ENCODE measurements around the gene SYNE2.

DNA sequence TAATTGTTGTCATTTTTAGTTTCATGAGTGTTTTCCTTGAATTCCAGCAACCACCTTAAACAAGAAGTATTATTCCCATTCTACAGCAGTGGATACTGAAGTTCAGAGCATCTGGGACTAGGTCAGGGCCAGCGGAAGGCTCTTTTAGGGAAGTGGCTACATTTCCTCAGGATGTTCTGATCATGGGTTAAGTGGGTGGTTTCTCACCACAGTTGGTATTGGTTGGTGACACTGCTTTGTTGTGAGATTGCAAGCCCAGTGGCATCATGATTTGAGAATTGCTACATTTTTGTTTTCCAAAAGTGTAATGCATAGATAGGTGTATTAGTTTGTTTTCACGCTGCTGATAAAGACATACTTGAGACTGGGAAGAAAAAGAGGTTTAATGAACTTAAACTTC lies 47.1 kb downstream of the SYNE2 start:
- TF ChIP-seq CTCF (IDR thresholded peaks at IDR 0.05 in 2 of 3, conservative IDR thresholded peaks at IDR 0.05 in 1 of 3; ENCODE audit: control insufficient read depth in 2 of 3, extremely low read depth in 1 of 3, insufficient read depth in 1 of 3, low read depth in 3 of 3, low read length in 3 of 3) (no peak), POLR2AphosphoS5 (IDR thresholded peaks at IDR 0.05; ENCODE audit: low read length) (no peak), RCOR1 (conservative IDR thresholded peaks at IDR 0.05; ENCODE audit: low read depth, low read length) (no peak), TAF1 (IDR thresholded peaks at IDR 0.05; ENCODE audit: borderline replicate concordance, low read depth, low read length) (no peak), TARDBP (IDR thresholded peaks at IDR 0.05; ENCODE audit: borderline replicate concordance) (no peak), CEBPB (IDR thresholded peaks at IDR 0.05; ENCODE audit: borderline replicate concordance in 1 of 2, low read depth in 2 of 2, low read length in 2 of 2) (no peak), NFIC (IDR thresholded peaks at IDR 0.05; ENCODE audit: low read depth, low read length) (no peak), RB1 (IDR thresholded peaks at IDR 0.05; ENCODE audit: borderline replicate concordance) (no peak), RBBP5 (conservative IDR thresholded peaks at IDR 0.05) (no peak), SRF (IDR thresholded peaks at IDR 0.05; ENCODE audit: low read depth in 2 of 2, low read length in 2 of 2) (no peak), RFX5 (IDR thresholded peaks at IDR 0.05; ENCODE audit: low read depth, low read length) (no peak), ATF3 (IDR thresholded peaks at IDR 0.05; ENCODE audit: borderline replicate concordance, extremely low read depth, low read depth, low read length) (no peak)
- TF ChIP-seq, protein P1, sequence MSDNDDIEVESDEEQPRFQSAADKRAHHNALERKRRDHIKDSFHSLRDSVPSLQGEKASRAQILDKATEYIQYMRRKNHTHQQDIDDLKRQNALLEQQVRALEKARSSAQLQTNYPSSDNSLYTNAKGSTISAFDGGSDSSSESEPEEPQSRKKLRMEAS (IDR thresholded peaks at IDR 0.05; ENCODE audit: low read depth, low read length): no peak
